Astrocyte (in vitro differentiated cells and primary cell): ENCODE results near the gene KIF25.

Experiments
- CTCF ChIP-seq: IDR thresholded peaks from 2 replicates; pipeline ENCODE4 v1.5.1; 2011; ENCODE audit warnings: low read depth, mild to moderate bottlenecking, inconsistent platforms, low read length, moderate library complexity; ENCODE audit not compliant: insufficient read depth
- EZH2 ChIP-seq: IDR thresholded peaks from 2 replicates; pipeline ENCODE4 v1.6.1; 2012; ENCODE audit warnings: mild to moderate bottlenecking, low read length, inconsistent platforms; ENCODE audit not compliant: insufficient read depth

- TF ChIP-seq CTCF (no peak), EZH2 (no peak)
These were observed 55.9 kb downstream of the KIF25 start for GRCh38 chr6:168053086-168053956.
